PC-3 (cell line): ENCODE results near the gene EREG. TPM values are rescaled to one million over a fixed set of nuclear protein-coding genes. Genes with fewer than 3 reads are reported as not detected.

ENCODE experiments used
- ATAC-seq: fragments of 200-7000 bp; cut with Tn5 transposase; 2 replicates; pipeline ENCODE4 v1.9.1; 2020; ENCODE audit warnings: mild to moderate bottlenecking, moderate library complexity
- BruUV-seq: library from RNA; stranded (reverse); fragments of 400-500 nt; replicated peaks from 2 replicates; lab custom pipeline; 2021; lab: Mats Ljungman, UMichigan
- CTCF ChIA-PET: fragments of 300-600 bp; sonication (Branson Sonifier 250); formaldehyde crosslinking; loops from one replicate; lab custom pipeline; 2022; ENCODE audit warnings: antibody characterized with exemption; lab: Charles Lee
- POLR2A ChIA-PET: fragments of 300-600 bp; sonication (Branson Sonifier 250); formaldehyde crosslinking; loops from one replicate; lab custom pipeline; 2022; ENCODE audit warnings: antibody characterized with exemption; ENCODE audit not compliant: unreplicated experiment; lab: Charles Lee
- DNase-seq: peaks from one replicate; pipeline ENCODE4 v3.0.0-alpha.2; 2015
- H2AFZ ChIP-seq: fragments of 300-600 bp; sonication (generic); 2 replicates; pipeline ENCODE4 v1.6.0; 2016; ENCODE audit warnings: antibody characterized with exemption, low read length
- H3F3A ChIP-seq: fragments of 300-600 bp; sonication (generic); one replicate; pipeline ENCODE4 v1.6.0; 2017; ENCODE audit warnings: antibody characterized with exemption, low read length, control low read depth, mild to moderate bottlenecking; ENCODE audit not compliant: unreplicated experiment
- H3K27ac ChIP-seq: fragments of 300-600 bp; sonication (generic); 2 replicates; pipeline ENCODE4 v1.5.1; 2016; ENCODE audit warnings: mild to moderate bottlenecking, low read length
- H3K27me3 ChIP-seq: fragments of 300-600 bp; sonication (generic); 2 replicates; pipeline ENCODE4 v1.6.1; 2016; ENCODE audit warnings: low read length, mixed read lengths
- H3K36me3 ChIP-seq: fragments of 300-600 bp; sonication (generic); 2 replicates; pipeline ENCODE4 v1.6.1; 2016; ENCODE audit warnings: low read depth, mixed run types, low read length, mixed read lengths
- H3K4me1 ChIP-seq: fragments of 300-600 bp; sonication (generic); 2 replicates; pipeline ENCODE4 v1.5.1; 2016; ENCODE audit warnings: low read length; ENCODE audit not compliant: insufficient read depth
- H3K4me2 ChIP-seq: fragments of 300-600 bp; sonication (generic); 2 replicates; pipeline ENCODE4 v1.6.0; 2016; ENCODE audit warnings: low read length
- H3K4me3 ChIP-seq: fragments of 300-600 bp; sonication (generic); 2 replicates; pipeline ENCODE4 v1.5.1; 2016; ENCODE audit warnings: mild to moderate bottlenecking, low read length, mixed read lengths
- H3K79me2 ChIP-seq: fragments of 300-600 bp; sonication (generic); 2 replicates; pipeline ENCODE4 v1.6.1; 2017; ENCODE audit warnings: low read length, mixed read lengths
- H3K9ac ChIP-seq: fragments of 300-600 bp; sonication (generic); 2 replicates; pipeline ENCODE4 v1.6.0; 2016; ENCODE audit warnings: mild to moderate bottlenecking, low read length
- H3K9me2 ChIP-seq: fragments of 300-600 bp; sonication (generic); replicated peaks from 2 replicates; pipeline ENCODE4 v1.6.1; 2016; ENCODE audit warnings: mixed run types, low read length, mixed read lengths
- H3K9me3 ChIP-seq: fragments of 300-600 bp; sonication (generic); 2 replicates; pipeline ENCODE4 v1.6.1; 2016; ENCODE audit warnings: low read length, mixed read lengths
- H4K20me1 ChIP-seq: fragments of 300-600 bp; sonication (generic); 2 replicates; pipeline ENCODE4 v1.6.1; 2016; ENCODE audit warnings: low read length, mixed read lengths
- CTCF ChIP-seq: fragments of 300-600 bp; sonication (generic); conservative IDR thresholded peaks from 2 replicates; pipeline ENCODE4 v1.5.1; 2017; ENCODE audit warnings: antibody characterized with exemption, low read depth, mild to moderate bottlenecking, low read length
- EZH2 ChIP-seq: fragments of 300-600 bp; sonication (generic); IDR thresholded peaks from one replicate; pipeline ENCODE4 v1.6.1; 2017; ENCODE audit warnings: antibody characterized with exemption, mild to moderate bottlenecking, low read length; ENCODE audit not compliant: unreplicated experiment
- EZH2phosphoT487 ChIP-seq: fragments of 300-600 bp; sonication (generic); IDR thresholded peaks from 2 replicates; pipeline ENCODE4 v1.6.1; 2018; ENCODE audit warnings: mild to moderate bottlenecking, antibody characterized with exemption, low read length, borderline replicate concordance
- intact Hi-C: fragments of 100-400 bp; cut with micrococcal nuclease; formaldehyde crosslinking; loops from 2 replicates; pipeline ENCODE4 v1.9.0; 2023
- total RNA-seq: library from RNA; depleted of rRNA; stranded (reverse); fragments of >200 nt; gene quantifications from 2 replicates; pipeline ENCODE4 v1.2.3, GENCODE V29; 2014

The EREG gene
- total RNA-seq, 1 experiment from 2014 or later = 2.2 TPM

GRCh38 chr4:74374128-74374527 is 9.2 kb downstream of the EREG start:
- no peaks in the 10 kb centered on the region for H3K36me3 ChIP-seq
- no peaks in the 10 kb centered on the region for H3K27me3 ChIP-seq
- H3K9me3 ChIP-seq = no peaks in the 10 kb centered on the region
- H3F3A ChIP-seq = peaks cover 10% of the 10 kb centered on the region
- peaks cover 51% of the 10 kb centered on the region for H3K4me1 ChIP-seq
- H3K9me2 ChIP-seq = no peaks in the 10 kb centered on the region
- H2AFZ ChIP-seq = no peak overlapping the region
- intact Hi-C loops = loop anchor here (1.0 to 2.0 kb wide), 2 partner anchors 54 to 77 kb away; no protein-coding TSS in a partner anchor
- peak overlapping the region; percentile 78 for H3K9ac ChIP-seq
- peak overlapping the region; percentile 100 for H3K27ac ChIP-seq
- H4K20me1 ChIP-seq = no peaks in the 10 kb centered on the region
- H3K4me2 ChIP-seq = 0 out of 2 replicates have a peak overlapping the region, but pooled peaks have one; percentile 3
- H3K79me2 ChIP-seq = peaks cover 17% of the 10 kb centered on the region
- H3K4me3 ChIP-seq = no peak overlapping the region
- BruUV-seq = TSS peak; percentile 51
- DNase-seq (no peak), ATAC-seq (no peak)
- TF ChIP-seq CTCF (no peak), EZH2 (no peak), EZH2phosphoT487 (no peak)
- POLR2A ChIA-PET = no interaction called here
- CTCF ChIA-PET = no interaction called here

GRCh38 chr4:74374561-74375327 is 9.8 kb downstream of the EREG start:
- ChIA-PET POLR2A (interaction anchor here (0.6 to 1.4 kb wide), 4 partner anchors 47 to 158 kb away, joined by 3 to 12 read pairs (median 6); no protein-coding TSS in a partner anchor), CTCF (interaction anchor here (0.6 to 0.7 kb wide), 2 partner anchors 159 to 279 kb away, joined by 4 to 7 read pairs; no protein-coding TSS in a partner anchor)
- no TSS peak for BruUV-seq

More at GRCh38 chr4:74374561-74375327, 9.8 kb downstream of the EREG start:
- Histone ChIP-seq H3K4me1 (peaks cover 51% of the 10 kb centered on the region), H3K36me3 (no peaks in the 10 kb centered on the region), H3K27ac (peak overlapping the region; percentile 100), H2AFZ (no peak overlapping the region), H3F3A (peaks cover 10% of the 10 kb centered on the region), H3K4me3 (peak overlapping the region; percentile 26; the same call in 1 of the 2 replicates), H3K9me3 (no peaks in the 10 kb centered on the region), H3K27me3 (no peaks in the 10 kb centered on the region), H3K9me2 (no peaks in the 10 kb centered on the region), H3K4me2 (peak overlapping the region; percentile 82), H4K20me1 (no peaks in the 10 kb centered on the region), H3K9ac (peak overlapping the region; percentile 95), H3K79me2 (peaks cover 17% of the 10 kb centered on the region)
- intact Hi-C loops = loop anchor here (1.0 to 2.0 kb wide), 2 partner anchors 54 to 76 kb away; no protein-coding TSS in a partner anchor
- TF ChIP-seq EZH2phosphoT487 (no peak), CTCF (no peak), EZH2 (no peak)
- ATAC-seq (peak; percentile 75), DNase-seq (peak; percentile 97)
